Muscle layer of duodenum (tissue), 2 donors: ENCODE measurements around the gene NRF1.

Experiments used
- H3K27ac ChIP-seq: one replicate; pipeline ENCODE4 v1.7.0; 2013; ENCODE audit warnings: mild to moderate bottlenecking, low read length
- H3K27me3 ChIP-seq: one replicate; pipeline ENCODE4 v1.7.0; 2013; ENCODE audit warnings: low read depth, mild to moderate bottlenecking, control low read depth, low read length
- H3K36me3 ChIP-seq, 2 donors: one replicate each; pipeline ENCODE4 v1.7.0; 2013; ENCODE audit warnings: low read length in 2 of 2, control low read depth in 1 of 2, mild to moderate bottlenecking in 1 of 2; ENCODE audit not compliant: insufficient read depth in 2 of 2, control insufficient read depth in 1 of 2
- H3K4me1 ChIP-seq, 2 donors: one replicate each; pipeline ENCODE4 v1.7.0; 2013; ENCODE audit warnings: low read length in 2 of 2, mild to moderate bottlenecking in 2 of 2, control low read depth in 1 of 2, moderate library complexity in 1 of 2; ENCODE audit not compliant: insufficient read depth in 2 of 2, control insufficient read depth in 1 of 2
- H3K4me3 ChIP-seq, 2 donors: one replicate each; pipeline ENCODE4 v1.7.0; 2013; ENCODE audit warnings: low read length in 2 of 2, low read depth in 1 of 2, mild to moderate bottlenecking in 1 of 2
- H3K9me3 ChIP-seq, 2 donors: one replicate each; pipeline ENCODE4 v1.7.0; 2013; ENCODE audit warnings: low read length in 2 of 2, control low read depth in 1 of 2, mild to moderate bottlenecking in 1 of 2; ENCODE audit not compliant: control insufficient read depth in 1 of 2
- donor health status: healthy.

NRF1 gene

DNA sequence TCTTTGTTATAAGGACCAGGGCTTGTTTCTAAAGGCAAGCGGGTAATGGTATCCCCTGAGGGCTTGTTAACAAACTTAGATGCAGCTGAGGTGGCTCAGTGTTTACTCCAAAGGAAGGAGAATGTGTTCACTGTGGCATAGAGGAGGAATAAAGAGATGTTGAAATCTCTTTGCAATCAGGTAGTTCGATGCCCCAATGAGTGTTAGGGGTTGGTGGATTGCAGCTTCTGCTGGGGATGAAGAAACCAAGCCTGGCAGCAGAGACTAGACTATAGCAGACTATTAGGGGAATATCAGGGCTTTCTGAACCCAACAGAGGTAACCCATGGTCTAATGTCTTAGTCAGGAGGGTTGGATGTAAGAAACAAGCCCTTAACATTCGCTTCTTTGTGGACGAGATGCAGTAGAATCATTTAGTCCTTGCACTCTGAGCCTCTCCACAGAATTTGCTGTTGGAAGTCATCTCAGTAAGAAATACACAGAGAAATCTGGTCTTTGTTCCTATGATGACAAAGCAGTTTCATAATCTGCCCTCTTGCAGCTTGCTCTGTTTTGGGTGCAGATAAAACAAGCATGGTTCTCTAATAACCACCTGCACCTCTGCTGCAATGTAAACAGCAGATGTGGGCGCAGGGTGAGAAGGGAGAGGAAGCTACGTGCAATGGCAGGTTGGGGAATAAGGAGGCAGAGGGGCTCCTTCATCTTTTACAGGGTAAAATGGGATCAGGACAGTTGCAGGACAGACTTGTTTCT is 108.6 kb downstream of the NRF1 start:
- Histone ChIP-seq H3K4me1 (no peaks in the 10 kb centered on the region), H3K36me3 (peaks cover 20 to 63% of the 10 kb centered on the region in 2 donors), H3K4me3 (no peak overlapping the region), H3K27me3 (no peaks in the 10 kb centered on the region), H3K9me3 (no peaks in the 10 kb centered on the region), H3K27ac (no peak overlapping the region)

DNA sequence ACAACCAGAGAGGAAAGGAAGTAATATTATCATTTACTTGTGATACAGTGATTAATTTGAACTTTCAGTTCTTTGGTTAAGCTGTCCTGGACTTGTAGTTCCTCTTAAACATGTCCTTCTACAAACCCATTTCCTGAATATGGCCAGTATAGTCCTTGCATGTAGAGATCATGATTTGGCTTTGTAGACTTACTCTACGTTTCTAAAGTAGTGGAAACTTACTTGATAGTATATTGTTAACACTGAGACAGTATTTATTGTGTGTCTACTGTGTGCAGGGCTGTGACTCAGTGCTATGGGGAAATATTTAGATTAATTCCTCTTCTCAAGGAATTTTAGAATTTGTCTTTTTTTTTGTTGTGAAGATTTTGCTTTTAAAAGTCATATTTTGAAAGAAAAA is 109.5 kb downstream of the NRF1 start:
- Histone ChIP-seq H3K27ac (no peak overlapping the region), H3K4me1 (no peaks in the 10 kb centered on the region), H3K4me3 (no peak overlapping the region), H3K36me3 (peaks cover 24 to 66% of the 10 kb centered on the region in 2 donors), H3K27me3 (no peaks in the 10 kb centered on the region), H3K9me3 (no peaks in the 10 kb centered on the region)

DNA sequence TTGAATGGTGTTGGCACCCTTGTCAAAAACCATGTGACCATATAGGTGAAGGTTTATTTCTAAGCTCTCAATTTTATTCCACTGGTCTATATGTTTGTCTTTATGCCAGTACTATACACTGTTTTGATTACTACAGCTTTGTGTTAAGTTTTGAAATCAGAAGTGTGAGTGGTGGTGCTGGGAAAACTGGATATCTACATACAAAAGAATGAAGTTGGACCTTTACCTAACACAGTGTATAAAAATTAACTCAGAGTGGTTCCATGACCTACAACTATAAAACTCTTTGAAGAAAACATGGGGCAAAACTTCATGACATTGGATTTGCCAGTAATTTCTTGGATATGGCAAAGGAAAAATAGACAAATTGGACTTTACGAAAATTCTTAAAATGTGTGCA is 112.2 kb downstream of the NRF1 start:
- peaks cover 17 to 69% of the 10 kb centered on the region in 2 donors for H3K36me3 ChIP-seq
- H3K27me3 ChIP-seq = no peaks in the 10 kb centered on the region
- no peak overlapping the region for H3K4me3 ChIP-seq
- no peaks in the 10 kb centered on the region for H3K4me1 ChIP-seq
- no peak overlapping the region for H3K27ac ChIP-seq
- H3K9me3 ChIP-seq = no peaks in the 10 kb centered on the region

DNA sequence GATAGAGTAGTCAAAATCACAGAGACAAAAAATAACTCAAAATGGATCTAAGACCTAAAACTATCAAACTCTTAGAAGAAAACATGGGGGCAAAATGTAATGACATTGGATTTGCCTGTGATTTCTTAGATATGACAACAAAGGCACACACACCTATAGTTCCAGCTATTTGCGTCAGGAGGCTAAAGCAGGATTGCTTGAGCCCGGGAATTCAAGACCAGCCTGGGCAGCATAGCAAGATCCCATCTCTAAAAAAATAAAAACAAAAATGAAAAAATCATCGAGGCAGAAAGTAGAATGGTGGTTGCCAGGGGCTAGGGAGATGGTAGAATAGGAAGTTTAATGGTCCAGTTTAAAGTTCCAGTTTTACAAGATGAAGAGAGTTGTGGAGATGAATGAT is 113.3 kb downstream of the NRF1 start:
- no peaks in the 10 kb centered on the region for H3K27me3 ChIP-seq
- no peak overlapping the region for H3K4me3 ChIP-seq
- H3K9me3 ChIP-seq = no peaks in the 10 kb centered on the region
- peaks cover 17 to 67% of the 10 kb centered on the region in 2 donors for H3K36me3 ChIP-seq
- no peak overlapping the region for H3K27ac ChIP-seq
- no peaks in the 10 kb centered on the region for H3K4me1 ChIP-seq

DNA sequence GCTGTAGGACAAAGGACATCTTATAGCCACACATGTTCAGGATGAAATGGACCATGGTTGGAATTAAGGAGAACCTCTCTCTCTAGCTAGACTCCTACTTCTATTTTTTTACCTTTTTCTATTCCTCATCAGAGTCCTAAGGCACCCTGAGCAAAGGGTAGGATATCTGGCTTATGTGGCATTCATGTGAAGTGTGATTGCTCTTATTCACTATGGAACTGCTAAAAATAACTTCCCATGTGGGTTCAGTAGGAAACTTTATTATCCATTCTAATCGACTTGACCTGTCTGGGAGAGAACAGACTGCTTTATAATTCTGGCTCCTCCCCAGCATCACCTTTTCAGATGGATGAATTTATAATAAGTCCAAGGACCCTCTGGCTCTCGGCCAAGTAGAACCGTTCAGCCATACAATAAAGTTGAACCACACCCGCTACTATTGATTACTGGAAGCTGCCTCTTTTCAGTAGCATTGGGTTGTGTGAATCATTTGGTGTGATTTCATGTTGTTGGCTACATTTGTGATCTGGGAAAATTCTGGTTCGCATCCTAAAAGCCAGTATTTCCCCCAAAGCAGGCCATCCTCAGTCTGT is 117.5 kb downstream of the NRF1 start:
- H3K36me3 ChIP-seq = peaks cover 33 to 74% of the 10 kb centered on the region in 2 donors
- no peak overlapping the region for H3K27ac ChIP-seq
- no peak overlapping the region for H3K4me3 ChIP-seq
- H3K4me1 ChIP-seq = no peaks in the 10 kb centered on the region
- H3K9me3 ChIP-seq = no peaks in the 10 kb centered on the region
- no peaks in the 10 kb centered on the region for H3K27me3 ChIP-seq

DNA sequence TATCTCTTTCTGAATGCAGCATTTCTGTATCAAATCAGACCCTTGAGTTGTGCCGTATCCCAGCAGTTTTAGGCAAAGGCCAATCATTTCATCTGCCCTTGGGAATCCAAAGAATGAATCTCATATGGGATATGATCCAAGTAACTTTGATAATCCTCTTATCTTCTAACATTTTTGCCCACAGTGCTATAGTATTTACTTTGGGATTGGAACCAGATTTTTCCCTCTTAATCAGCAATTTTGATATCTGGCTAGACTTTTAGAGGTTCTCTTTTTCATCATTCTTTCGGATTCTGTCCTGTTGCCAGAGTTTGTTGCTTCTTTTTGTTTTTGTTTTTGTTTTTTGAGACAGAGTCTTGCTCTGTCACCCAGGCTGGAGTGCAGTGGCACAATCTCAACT is 118.0 kb downstream of the NRF1 start:
- Histone ChIP-seq H3K4me3 (no peak overlapping the region), H3K4me1 (no peaks in the 10 kb centered on the region), H3K27ac (no peak overlapping the region), H3K27me3 (no peaks in the 10 kb centered on the region), H3K36me3 (peaks cover 38 to 74% of the 10 kb centered on the region in 2 donors), H3K9me3 (no peaks in the 10 kb centered on the region)

DNA sequence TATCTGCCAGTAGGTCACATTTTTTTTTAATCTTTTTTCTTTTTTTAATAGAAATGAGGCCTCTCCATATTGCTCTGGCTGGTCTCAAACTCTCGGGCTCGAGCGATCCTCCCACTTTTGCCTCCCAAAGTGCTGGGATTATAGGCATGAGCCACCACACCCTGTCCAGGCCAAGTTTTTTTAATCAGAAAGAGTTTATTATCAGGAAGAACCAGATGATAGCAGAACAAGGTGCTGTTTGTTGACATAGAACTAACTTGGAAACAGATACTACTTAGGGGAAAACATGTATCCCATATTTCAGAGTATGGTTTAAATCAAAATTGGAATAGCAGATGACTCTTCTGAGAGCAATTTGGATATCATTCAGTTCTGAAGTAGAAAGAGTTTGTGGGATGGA is 118.6 kb downstream of the NRF1 start:
- H3K36me3 ChIP-seq = peaks cover 40 to 74% of the 10 kb centered on the region in 2 donors
- H3K4me1 ChIP-seq = no peaks in the 10 kb centered on the region
- H3K27ac ChIP-seq = no peak overlapping the region
- H3K9me3 ChIP-seq = no peaks in the 10 kb centered on the region
- no peak overlapping the region for H3K4me3 ChIP-seq
- H3K27me3 ChIP-seq = no peaks in the 10 kb centered on the region

DNA sequence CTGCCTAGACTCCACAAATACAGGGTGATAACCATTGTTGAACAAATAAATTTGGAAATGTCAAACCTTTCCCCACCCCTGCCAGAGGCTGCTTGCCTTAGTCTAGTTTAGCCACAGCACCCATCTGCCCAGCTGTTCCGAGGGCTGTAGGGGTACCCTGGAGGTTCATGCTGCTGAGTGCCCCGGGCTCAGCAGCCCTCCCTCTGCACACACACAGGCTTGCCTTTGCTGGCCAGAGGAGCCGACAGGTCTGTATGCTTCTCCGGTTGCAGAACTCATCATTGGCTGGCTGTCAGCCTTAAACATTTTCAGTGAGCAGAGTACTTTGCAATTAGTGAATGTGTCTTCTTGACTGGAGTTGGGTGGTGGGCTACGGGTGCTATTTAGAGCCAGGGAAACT is 122.9 kb downstream of the NRF1 start:
- Histone ChIP-seq H3K27ac (no peak overlapping the region), H3K4me3 (no peak overlapping the region), H3K9me3 (no peaks in the 10 kb centered on the region), H3K27me3 (no peaks in the 10 kb centered on the region), H3K36me3 (peaks cover 23 to 50% of the 10 kb centered on the region in 2 donors), H3K4me1 (no peaks in the 10 kb centered on the region)

DNA sequence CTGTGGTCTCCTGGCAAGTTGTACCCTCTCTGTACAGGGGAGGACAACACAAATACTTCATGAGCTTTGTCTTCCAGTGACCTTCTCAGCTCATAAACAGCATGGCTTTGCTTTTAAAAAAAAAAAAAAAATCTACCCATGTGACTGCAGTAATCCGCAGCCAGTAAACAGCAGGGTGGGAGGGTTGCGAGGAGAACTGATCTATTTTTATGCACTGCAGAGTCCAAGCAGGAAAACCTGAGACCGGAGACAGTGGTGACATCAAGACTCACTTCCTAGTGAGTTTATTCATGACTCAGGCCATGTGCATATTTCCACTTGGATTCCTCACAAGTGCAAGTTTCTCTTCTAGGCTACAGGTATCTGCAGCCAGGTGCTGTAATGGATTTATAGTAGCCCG is 127.9 kb downstream of the NRF1 start:
- Histone ChIP-seq H3K9me3 (no peaks in the 10 kb centered on the region), H3K27ac (no peak overlapping the region), H3K4me3 (no peak overlapping the region), H3K36me3 (peaks cover 3 to 30% of the 10 kb centered on the region in 2 donors), H3K4me1 (peaks cover 0 to 5% of the 10 kb centered on the region in 2 donors), H3K27me3 (no peaks in the 10 kb centered on the region)

DNA sequence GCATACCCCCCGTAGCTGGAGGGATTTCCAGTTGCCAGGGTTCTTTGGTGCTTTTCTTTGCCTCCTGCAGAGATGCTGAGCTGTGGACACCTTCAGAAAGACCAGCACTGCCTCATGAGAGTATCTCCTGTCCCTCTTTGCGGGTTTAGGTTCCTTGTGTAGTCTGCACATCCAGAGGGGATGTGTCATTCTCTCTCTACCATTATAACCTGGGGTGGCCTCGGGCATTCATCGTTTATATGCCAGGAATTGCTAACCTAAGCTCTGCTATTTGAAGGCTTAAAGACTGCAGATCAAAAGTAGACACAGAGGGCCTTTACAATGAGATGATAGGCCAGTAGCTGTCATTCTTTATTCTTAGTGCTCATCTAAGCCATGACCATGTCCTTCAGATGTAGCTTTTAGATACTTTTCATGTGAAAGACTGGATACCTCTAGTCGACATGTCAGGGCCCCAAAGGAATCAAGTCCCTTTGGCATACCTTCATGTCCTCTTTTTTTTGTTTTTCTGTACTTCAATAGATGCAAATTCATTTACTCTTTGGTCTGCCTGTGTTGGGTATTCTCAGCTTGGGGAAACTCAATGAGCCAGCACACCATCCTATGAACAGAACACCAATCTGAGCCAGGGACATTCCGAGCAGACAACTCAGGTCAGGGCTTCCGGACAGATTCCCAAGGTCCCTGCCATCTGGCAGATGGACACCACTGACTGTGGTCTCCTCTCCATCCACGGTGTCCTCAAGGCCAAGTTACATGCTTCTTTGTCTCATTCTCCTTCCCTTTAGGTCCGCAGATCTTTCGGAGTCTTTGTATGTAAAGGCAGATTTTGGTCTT is 129.3 kb downstream of the NRF1 start:
- Histone ChIP-seq H3K36me3 (peaks cover 0 to 22% of the 10 kb centered on the region in 2 donors), H3K9me3 (no peaks in the 10 kb centered on the region), H3K4me1 (peaks cover 0 to 5% of the 10 kb centered on the region in 2 donors), H3K27ac (no peak overlapping the region), H3K4me3 (no peak overlapping the region), H3K27me3 (no peaks in the 10 kb centered on the region)

DNA sequence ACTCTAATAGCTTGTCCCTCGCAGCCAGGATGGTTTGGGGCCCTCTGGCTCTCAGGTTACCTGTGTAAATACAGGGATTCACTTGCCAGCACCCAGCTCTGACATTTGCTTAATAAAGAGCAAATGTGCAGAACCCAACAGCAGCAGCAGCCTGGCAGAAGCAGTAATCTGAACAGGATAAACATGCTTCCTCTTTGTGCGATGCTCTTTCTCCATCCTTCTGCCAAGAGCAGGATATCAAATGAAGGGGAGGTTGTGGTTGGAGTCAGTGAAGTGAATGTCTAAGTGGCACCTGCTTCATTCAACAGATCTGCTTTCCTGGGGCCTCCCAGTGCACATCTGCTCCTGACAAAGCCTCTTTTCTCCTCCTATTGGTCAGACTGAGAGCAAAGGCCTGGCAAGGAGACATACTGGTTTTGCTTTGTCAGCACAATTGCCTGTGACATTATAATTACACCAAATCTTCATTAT is 130.3 kb downstream of the NRF1 start:
- H3K4me1 ChIP-seq = peaks cover 0 to 5% of the 10 kb centered on the region in 2 donors
- no peaks in the 10 kb centered on the region for H3K9me3 ChIP-seq
- H3K27me3 ChIP-seq = no peaks in the 10 kb centered on the region
- no peak overlapping the region for H3K4me3 ChIP-seq
- H3K27ac ChIP-seq = no peak overlapping the region
- H3K36me3 ChIP-seq = peaks cover 0 to 22% of the 10 kb centered on the region in 2 donors
